ENCODE data around the gene THSD4. TPM values are rescaled to one million over a fixed set of nuclear protein-coding genes. Genes with fewer than 3 reads are reported as not detected.

THSD4 gene
- polyA plus RNA-seq, 2 of the 4 experiments (the other 2 are of a cell fraction) = 15.8 to 40.7 TPM

- DNase-seq (ENCODE audit: low read depth in 1 of 2, low spot score in 1 of 2) (no peak), ATAC-seq (peak in 1 of 2 experiments; percentile 47; a peak in 1 of 6 replicates), FAIRE-seq (peak; percentile 90)
- no peaks in the 10 kb centered on the region for H3K9me3 ChIP-seq
- H3K4me2 ChIP-seq = no peak overlapping the region
- H3K4me3 ChIP-seq = no peak overlapping the region
- TF ChIP-seq HEYL (CRISPR knock-in tag; IDR thresholded peaks at IDR 0.05) (no peak), ESRRA (IDR thresholded peaks at IDR 0.05; ENCODE audit: borderline replicate concordance, low read length) (no peak), RNF2 (IDR thresholded peaks at IDR 0.05; ENCODE audit: borderline replicate concordance, low read depth) (no peak), MAZ (IDR thresholded peaks at IDR 0.05; ENCODE audit: borderline replicate concordance, low read depth, low read length) (no peak), E2F6 (IDR thresholded peaks at IDR 0.05; ENCODE audit: borderline replicate concordance, low read depth) (no peak), NFE2L2 (conservative IDR thresholded peaks at IDR 0.05; ENCODE audit: low read length) (no peak), FOSL2 (IDR thresholded peaks at IDR 0.05) (no peak), FOSL2 (CRISPR knock-in tag; IDR thresholded peaks at IDR 0.05) (no peak), HES2 (IDR thresholded peaks at IDR 0.05) (no peak), PHF8 (IDR thresholded peaks at IDR 0.05; ENCODE audit: borderline replicate concordance, low read depth) (no peak), TFCP2L1 (CRISPR knock-in tag; IDR thresholded peaks at IDR 0.05) (no peak), JUNB (IDR thresholded peaks at IDR 0.05) (no peak), ATOH8 (CRISPR knock-in tag; IDR thresholded peaks at IDR 0.05; ENCODE audit: low read depth) (no peak), POLR2A (IDR thresholded peaks at IDR 0.05; ENCODE audit: low read length) (no peak), REST (IDR thresholded peaks at IDR 0.05) (no peak), SMC3 (IDR thresholded peaks at IDR 0.05) (no peak), CTCF (IDR thresholded peaks at IDR 0.05) (no peak), MYC (IDR thresholded peaks at IDR 0.05; ENCODE audit: borderline replicate concordance, low read length) (no peak), USF2 (IDR thresholded peaks at IDR 0.05) (no peak)
- H3K4me1 ChIP-seq = no peaks in the 10 kb centered on the region
- ChIA-PET CTCF (interaction anchor here (0.6 to 0.9 kb wide), 2 partner anchors 66 to 679 kb away, joined by 3 read pairs; partner anchors contain the start of gene THSD4), POLR2A (no interaction called here)
- 95% methylated on average over 3 of the region's 3 CpGs for WGBS (ENCODE audit: missing lambda C conversion rate)
- H3K27ac ChIP-seq = no peak overlapping the region
Observed at GRCh38 chr15:71180986-71181853, 65.9 kb downstream of the THSD4 start.

Data from A549 (cell line).